HG02852 (cell line): ENCODE measurements around the gene ANKRD30B.
"Not testable (repeated sequence)": the region's sequence is repeated elsewhere in the genome, so short reads cannot be mapped to it uniquely, and the experiment has no call there.

Experiments used
- ATAC-seq: cut with Tn5 transposase; IDR thresholded peaks from one replicate; pipeline ENCODE4 v1.9.1; 2021; ENCODE audit warnings: mild to moderate bottlenecking, moderate library complexity; ENCODE audit not compliant: unreplicated experiment

The ANKRD30B gene

DNA sequence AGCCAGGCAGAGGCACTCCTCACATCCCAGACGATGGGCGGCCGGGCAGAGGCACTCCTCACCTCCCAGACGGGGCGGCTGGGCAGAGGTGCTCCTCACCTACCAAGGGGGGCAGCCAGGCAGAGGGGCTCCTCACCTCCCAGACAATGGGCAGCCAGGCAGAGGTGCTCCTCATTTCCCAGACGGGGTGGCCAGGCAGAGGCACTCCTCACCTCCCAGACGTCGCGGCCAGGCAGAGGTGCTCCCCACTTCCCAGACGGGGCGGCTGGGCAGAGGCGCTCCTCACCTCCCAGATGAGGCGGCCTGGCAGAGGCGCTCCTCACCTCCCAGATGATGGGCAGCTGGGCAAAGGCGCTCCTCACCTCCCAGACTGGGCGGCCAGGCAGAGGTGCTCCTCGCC lies 107.7 kb downstream of the ANKRD30B start:
- ATAC-seq = not testable (repeated sequence)

DNA sequence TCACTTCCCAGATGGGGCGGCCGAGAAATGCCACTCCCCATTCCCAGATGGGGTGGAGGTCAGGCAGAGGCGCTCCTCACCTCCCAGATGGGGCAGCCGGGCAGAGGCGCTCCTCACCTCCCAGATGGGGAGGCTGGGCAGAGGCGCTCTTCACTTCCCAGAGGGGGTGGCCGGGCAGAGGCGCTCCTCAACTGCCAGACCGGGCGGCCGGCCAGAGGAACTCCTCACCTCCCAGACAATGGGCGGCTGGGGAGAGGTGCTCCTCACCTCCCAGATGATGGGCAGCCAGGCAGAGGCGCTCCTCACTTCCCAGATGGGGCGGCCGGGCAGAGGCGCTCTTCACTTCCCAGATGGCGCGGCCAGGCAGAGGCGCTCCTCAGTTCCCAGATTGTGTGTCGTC lies 108.3 kb downstream of the ANKRD30B start:
- ATAC-seq = not testable (repeated sequence)

DNA sequence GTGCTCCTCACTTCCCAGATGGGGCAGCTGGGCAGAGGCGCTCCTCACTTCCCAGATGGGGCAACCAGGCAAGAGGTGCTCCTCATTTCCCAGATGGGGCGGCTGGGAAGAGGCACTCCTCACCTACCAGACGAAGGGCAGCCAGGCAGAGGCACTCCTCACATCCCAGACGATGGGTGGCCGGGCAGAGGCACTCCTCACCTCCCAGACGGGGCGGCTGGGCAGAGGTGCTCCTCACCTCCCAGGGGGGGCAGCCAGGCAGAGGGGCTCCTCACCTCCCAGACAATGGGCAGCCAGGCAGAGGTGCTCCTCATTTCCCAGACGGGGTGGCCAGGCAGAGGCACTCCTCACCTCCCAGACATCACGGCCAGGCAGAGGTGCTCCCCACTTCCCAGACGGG lies 110.5 kb downstream of the ANKRD30B start:
- ATAC-seq = not testable (repeated sequence)

DNA sequence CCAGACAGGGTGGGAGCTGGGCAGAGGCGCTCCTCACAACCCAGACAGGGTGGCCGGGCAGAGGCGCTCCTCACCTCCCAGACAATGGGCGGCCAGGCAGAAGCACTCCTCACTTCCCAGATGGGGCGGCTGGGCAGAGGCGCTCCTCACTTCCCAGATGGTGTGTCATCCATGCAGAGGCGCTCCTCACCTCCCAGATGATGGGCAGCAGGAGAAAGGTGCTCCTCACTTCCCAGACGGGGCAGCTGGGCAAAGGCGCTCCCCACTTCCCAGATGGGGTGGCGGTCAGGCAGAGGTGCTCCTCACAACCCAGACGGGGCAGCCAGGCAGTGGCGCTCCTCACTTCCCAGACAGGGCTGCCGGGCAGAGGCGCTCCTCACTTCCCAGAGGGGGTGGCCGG lies 112.0 kb downstream of the ANKRD30B start:
- not testable (repeated sequence) for ATAC-seq

DNA sequence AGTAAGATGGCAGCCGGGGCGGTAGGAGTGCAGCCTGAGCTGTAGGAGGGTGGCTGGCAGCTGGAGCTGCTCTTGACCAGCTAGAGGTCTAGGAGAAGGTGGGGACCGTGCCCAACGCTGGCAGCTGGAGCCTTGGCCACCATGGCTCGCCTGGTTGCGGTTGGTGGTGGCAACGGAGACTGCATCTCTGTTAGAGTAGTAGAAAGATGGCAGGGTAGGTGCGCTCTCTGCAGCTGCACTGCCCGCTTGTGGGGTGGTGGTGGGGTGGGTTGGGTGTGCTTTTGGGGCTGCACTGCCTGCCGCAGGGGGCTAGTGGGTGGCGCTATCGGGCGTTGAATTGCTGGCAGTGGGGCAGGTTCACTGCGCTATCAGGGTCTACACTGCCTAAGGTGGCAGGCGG lies 118.5 kb downstream of the ANKRD30B start:
- not testable (repeated sequence) for ATAC-seq

DNA sequence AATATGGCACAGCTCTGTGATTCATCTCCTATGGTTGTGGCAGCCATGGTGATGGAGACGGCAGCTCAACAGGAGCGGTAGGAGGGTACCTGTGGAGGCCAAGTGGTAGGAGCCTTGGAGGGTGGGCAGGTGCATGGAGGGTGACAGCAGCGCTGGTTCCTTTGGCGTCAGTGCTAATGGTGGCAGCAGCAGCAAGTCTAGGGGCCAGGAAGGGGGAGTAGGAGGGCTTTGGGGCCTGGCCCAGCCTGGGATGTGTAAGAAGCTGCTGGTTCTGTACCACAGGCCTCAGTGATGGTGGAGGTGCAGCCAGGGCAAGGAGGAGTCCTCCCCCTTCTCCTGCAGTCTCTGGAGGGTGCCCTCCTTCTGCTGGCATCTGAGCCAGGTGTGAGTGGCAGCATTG lies 120.0 kb downstream of the ANKRD30B start:
- ATAC-seq = not testable (repeated sequence)

DNA sequence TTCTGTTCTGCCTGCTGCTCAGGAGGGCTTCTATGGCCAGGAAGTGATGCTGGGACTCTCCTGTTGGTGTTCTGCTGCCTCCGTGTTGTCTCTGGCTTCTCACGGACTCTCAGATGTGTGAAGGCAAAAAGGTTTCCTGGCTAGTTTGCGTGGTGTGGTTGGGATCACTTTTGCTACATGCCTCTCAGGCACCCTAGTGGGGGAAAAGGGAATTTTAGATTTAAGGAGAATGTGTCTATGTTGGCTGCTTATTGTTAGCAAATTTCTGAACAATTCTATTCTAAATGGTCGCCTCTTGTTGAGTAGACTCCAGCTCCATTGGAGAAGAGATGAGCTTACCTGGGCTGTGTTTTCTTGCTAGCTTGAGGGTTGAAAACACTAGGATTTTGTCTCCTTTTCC lies 120.9 kb downstream of the ANKRD30B start:
- not testable (repeated sequence) for ATAC-seq

DNA sequence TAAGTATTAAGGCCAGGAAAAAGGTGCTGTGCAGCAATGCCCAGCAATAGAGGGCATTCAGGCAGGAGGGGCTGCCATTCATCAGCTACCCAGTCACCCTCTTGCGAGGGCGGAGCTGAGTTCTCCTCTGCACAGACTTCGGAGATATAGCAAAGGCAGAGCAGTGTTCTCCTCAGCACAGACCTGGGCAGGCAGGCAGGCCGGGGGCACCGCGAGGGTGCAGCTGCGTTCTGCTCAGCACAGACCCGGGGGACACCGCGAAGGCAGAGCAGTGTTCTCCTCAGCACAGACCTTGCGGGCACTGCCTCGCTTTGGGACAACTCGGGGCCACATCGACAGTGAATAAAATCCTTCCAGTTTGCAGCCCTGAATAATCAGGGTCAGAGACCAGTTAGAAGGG lies 130.9 kb downstream of the ANKRD30B start:
- ATAC-seq = not testable (repeated sequence)

DNA sequence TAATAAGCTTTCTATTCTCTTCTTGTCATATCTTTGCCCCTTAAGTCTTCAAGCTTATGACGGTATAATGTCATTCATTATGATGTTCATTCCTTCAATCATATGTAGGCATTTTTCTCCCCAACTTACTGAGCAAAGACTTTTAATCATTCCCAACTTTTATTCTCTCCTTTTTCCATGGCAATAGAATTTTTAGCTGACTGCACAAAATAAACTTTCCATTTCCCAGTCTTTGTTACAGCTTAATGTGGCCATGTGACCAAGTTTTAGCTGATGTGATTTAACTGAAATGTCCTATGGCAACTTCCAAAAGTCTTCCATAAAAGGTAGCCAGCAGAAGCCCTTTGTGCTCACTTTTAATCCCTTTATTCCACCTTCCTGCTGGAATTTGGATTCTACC lies 152.5 kb downstream of the ANKRD30B start:
- no peak for ATAC-seq
